HL-60 (cell line): ENCODE results near the gene RXFP3.

Experiments
- DNase-seq, 2 experiments: peaks; one replicate each; pipeline ENCODE4 v3.0.0-alpha.2; 2010 to 2020; ENCODE audit warnings: low read depth in 1 of 2, low spot score in 1 of 2
- H3K27ac ChIP-seq: fragments of 250-450 bp; sonication (Bioruptor Pico); replicated peaks from 2 replicates; pipeline ENCODE4 v1.5.1; 2020; ENCODE audit warnings: mild to moderate bottlenecking, moderate library complexity
- H3K27me3 ChIP-seq: fragments of 250-450 bp; sonication (Bioruptor Pico); 2 replicates; pipeline ENCODE4 v1.5.1; 2021; ENCODE audit warnings: mild to moderate bottlenecking, moderate library complexity; ENCODE audit not compliant: insufficient read depth, poor library complexity, severe bottlenecking
- H3K4me3 ChIP-seq: replicated peaks from 2 replicates; pipeline ENCODE4 v1.5.1; 2011; ENCODE audit warnings: mild to moderate bottlenecking, control low read depth, low read length; ENCODE audit not compliant: insufficient read depth
- GABPA ChIP-seq: IDR thresholded peaks from 2 replicates; pipeline ENCODE4 v1.6.1; 2012; ENCODE audit warnings: low read depth
- POLR2AphosphoS5 ChIP-seq: IDR thresholded peaks from 2 replicates; pipeline ENCODE4 v1.6.1; 2012; ENCODE audit warnings: low read depth
- SPI1 ChIP-seq: IDR thresholded peaks from 2 replicates; pipeline ENCODE4 v1.6.1; 2012; ENCODE audit warnings: low read depth, mild to moderate bottlenecking, borderline replicate concordance
- long read RNA-seq: library from polyadenylated mRNA; unstranded; transcript quantifications from one replicate; pipeline ENCODE4 v2.0.0, GENCODE V29; 2020
- TF ChIP-seq, protein P1 (sequence below): IDR thresholded peaks from 2 replicates; pipeline ENCODE4 v1.6.1; 2012; ENCODE audit warnings: low read depth; ENCODE audit not compliant: insufficient replicate concordance
- TF ChIP-seq, protein P2 (sequence below): IDR thresholded peaks from one replicate; pipeline ENCODE4 v1.5.1; 2011; ENCODE audit warnings: low read length, control low read depth, inconsistent platforms; ENCODE audit not compliant: insufficient read depth

RXFP3 gene, protein sequence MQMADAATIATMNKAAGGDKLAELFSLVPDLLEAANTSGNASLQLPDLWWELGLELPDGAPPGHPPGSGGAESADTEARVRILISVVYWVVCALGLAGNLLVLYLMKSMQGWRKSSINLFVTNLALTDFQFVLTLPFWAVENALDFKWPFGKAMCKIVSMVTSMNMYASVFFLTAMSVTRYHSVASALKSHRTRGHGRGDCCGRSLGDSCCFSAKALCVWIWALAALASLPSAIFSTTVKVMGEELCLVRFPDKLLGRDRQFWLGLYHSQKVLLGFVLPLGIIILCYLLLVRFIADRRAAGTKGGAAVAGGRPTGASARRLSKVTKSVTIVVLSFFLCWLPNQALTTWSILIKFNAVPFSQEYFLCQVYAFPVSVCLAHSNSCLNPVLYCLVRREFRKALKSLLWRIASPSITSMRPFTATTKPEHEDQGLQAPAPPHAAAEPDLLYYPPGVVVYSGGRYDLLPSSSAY
- long read RNA-seq = 0 reads

DNA sequence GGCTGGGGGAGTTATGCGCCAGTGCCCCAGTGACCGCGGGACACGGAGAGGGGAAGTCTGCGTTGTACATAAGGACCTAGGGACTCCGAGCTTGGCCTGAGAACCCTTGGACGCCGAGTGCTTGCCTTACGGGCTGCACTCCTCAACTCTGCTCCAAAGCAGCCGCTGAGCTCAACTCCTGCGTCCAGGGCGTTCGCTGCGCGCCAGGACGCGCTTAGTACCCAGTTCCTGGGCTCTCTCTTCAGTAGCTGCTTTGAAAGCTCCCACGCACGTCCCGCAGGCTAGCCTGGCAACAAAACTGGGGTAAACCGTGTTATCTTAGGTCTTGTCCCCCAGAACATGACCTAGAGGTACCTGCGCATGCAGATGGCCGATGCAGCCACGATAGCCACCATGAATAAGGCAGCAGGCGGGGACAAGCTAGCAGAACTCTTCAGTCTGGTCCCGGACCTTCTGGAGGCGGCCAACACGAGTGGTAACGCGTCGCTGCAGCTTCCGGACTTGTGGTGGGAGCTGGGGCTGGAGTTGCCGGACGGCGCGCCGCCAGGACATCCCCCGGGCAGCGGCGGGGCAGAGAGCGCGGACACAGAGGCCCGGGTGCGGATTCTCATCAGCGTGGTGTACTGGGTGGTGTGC, at the start of gene RXFP3:
RXFP3 (plus strand) TSS at position 6 of the 636 bp plus-strand sequence; CDS start at position 361, 355 bp downstream.
- Histone ChIP-seq H3K4me3 (no peak within 1 kb of the TSS), H3K27me3 (peaks cover 32% of the 10 kb centered on the region), H3K27ac (no peak within 1 kb of the TSS)
- no peak for DNase-seq
- TF ChIP-seq SPI1 = no peak
- TF ChIP-seq, protein P1, sequence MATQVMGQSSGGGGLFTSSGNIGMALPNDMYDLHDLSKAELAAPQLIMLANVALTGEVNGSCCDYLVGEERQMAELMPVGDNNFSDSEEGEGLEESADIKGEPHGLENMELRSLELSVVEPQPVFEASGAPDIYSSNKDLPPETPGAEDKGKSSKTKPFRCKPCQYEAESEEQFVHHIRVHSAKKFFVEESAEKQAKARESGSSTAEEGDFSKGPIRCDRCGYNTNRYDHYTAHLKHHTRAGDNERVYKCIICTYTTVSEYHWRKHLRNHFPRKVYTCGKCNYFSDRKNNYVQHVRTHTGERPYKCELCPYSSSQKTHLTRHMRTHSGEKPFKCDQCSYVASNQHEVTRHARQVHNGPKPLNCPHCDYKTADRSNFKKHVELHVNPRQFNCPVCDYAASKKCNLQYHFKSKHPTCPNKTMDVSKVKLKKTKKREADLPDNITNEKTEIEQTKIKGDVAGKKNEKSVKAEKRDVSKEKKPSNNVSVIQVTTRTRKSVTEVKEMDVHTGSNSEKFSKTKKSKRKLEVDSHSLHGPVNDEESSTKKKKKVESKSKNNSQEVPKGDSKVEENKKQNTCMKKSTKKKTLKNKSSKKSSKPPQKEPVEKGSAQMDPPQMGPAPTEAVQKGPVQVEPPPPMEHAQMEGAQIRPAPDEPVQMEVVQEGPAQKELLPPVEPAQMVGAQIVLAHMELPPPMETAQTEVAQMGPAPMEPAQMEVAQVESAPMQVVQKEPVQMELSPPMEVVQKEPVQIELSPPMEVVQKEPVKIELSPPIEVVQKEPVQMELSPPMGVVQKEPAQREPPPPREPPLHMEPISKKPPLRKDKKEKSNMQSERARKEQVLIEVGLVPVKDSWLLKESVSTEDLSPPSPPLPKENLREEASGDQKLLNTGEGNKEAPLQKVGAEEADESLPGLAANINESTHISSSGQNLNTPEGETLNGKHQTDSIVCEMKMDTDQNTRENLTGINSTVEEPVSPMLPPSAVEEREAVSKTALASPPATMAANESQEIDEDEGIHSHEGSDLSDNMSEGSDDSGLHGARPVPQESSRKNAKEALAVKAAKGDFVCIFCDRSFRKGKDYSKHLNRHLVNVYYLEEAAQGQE = no peak
- TF ChIP-seq, protein P2, sequence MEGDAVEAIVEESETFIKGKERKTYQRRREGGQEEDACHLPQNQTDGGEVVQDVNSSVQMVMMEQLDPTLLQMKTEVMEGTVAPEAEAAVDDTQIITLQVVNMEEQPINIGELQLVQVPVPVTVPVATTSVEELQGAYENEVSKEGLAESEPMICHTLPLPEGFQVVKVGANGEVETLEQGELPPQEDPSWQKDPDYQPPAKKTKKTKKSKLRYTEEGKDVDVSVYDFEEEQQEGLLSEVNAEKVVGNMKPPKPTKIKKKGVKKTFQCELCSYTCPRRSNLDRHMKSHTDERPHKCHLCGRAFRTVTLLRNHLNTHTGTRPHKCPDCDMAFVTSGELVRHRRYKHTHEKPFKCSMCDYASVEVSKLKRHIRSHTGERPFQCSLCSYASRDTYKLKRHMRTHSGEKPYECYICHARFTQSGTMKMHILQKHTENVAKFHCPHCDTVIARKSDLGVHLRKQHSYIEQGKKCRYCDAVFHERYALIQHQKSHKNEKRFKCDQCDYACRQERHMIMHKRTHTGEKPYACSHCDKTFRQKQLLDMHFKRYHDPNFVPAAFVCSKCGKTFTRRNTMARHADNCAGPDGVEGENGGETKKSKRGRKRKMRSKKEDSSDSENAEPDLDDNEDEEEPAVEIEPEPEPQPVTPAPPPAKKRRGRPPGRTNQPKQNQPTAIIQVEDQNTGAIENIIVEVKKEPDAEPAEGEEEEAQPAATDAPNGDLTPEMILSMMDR = no peak
- TF ChIP-seq POLR2AphosphoS5 = no peak
- TF ChIP-seq GABPA = no peak

DNA sequence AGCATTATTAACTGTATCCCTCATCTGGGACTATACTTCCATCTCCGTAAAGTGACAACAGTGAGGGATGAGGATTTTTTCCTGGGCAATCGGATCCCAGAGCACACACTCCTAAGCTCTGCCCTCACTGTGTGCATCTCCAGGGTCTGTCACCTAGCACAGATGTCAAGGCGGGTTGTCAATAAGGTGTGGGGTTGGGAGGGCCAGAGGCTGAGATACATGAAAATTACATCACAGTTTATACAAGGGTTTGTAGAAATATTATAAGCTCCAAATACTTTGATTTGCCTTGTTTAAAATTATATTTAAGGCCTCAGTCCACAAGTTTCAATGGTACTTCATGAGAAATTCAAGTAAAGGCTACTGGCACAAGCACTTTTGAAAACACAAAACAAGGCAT, 48.9 kb upstream of the RXFP3 start:
- TF ChIP-seq, protein P1 = no peak
- TF ChIP-seq POLR2AphosphoS5 (no peak), SPI1 (no peak), GABPA (no peak)
- TF ChIP-seq, protein P2 = no peak
- H3K27me3 ChIP-seq = peaks cover 25% of the 10 kb centered on the region
- H3K4me3 ChIP-seq = no peak overlapping the region
- H3K27ac ChIP-seq = no peak overlapping the region
- no peak for DNase-seq

DNA sequence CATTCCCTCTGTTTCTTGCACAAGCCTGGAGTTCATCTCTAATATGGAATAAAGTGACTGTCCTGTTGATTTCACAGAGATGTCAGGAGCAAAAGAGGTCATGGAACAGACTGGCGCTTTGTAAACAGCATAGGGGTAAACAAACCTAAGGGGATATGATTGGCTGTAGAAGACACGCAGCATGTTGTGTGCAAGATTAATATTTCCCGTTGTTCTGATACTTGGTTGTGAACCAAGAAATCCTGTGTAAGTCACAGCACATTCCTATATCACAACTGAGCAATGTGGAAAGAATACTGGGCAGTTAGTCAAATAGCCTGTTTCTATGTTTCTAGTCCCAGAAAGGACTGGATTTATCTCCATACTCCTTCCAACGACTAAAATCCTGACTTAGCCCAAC, 47.6 kb upstream of the RXFP3 start:
- DNase-seq = no peak
- TF ChIP-seq POLR2AphosphoS5 = no peak
- no peak for TF ChIP-seq SPI1
- no peak overlapping the region for H3K4me3 ChIP-seq
- peaks cover 29% of the 10 kb centered on the region for H3K27me3 ChIP-seq
- H3K27ac ChIP-seq = no peak overlapping the region
